NB4 (cell line): ENCODE data around the gene DNMT1.

Experiments
- DNase-seq: peaks from one replicate; pipeline ENCODE4 v3.0.0; 2010; ENCODE audit warnings: low read depth
- H3K4me3 ChIP-seq: one replicate; pipeline ENCODE4 v1.5.1; 2011; ENCODE audit warnings: mild to moderate bottlenecking, low read depth, low read length, moderate library complexity
- MYC ChIP-seq: IDR thresholded peaks from 2 replicates; pipeline ENCODE4 v1.6.1; 2011; ENCODE audit warnings: low read depth, low read length
- POLR2A ChIP-seq: IDR thresholded peaks from 2 replicates; pipeline ENCODE4 v1.6.1; 2011; ENCODE audit warnings: mild to moderate bottlenecking; ENCODE audit not compliant: insufficient read length; ENCODE audit errors: extremely low read depth
- TF ChIP-seq, protein P1 (sequence below): IDR thresholded peaks from 2 replicates; pipeline ENCODE4 v1.6.1; 2011; ENCODE audit warnings: low read depth, low read length
- TF ChIP-seq, protein P2 (sequence below): IDR thresholded peaks from one replicate; pipeline ENCODE4 v1.5.1; 2012; ENCODE audit warnings: low read depth, low read length

DNMT1 gene

DNA sequence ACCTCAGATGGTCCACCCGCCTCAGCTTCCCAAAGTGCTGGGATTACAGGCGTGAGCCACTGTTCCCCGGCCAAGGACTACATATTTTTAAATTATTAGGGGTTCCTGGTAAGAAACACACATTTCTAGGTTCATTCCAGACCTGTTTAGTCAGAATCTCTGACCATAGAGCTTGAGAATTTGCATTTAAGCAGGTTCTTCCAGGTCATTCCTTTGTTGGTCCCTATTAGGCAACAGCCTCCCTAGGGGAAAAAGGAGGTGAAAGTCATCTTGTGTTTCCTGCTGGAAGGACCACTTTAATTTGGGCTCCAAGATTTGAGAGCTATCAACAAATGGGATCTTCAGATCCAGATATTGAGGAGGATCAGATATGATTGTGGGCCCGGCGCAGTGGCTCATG lies 20.0 kb upstream of the DNMT1 start:
- no peak for DNase-seq
- no peak overlapping the region for H3K4me3 ChIP-seq
- no peak for TF ChIP-seq MYC
- TF ChIP-seq, protein P1, sequence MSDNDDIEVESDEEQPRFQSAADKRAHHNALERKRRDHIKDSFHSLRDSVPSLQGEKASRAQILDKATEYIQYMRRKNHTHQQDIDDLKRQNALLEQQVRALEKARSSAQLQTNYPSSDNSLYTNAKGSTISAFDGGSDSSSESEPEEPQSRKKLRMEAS: no peak
- TF ChIP-seq POLR2A: no peak
- TF ChIP-seq, protein P2, sequence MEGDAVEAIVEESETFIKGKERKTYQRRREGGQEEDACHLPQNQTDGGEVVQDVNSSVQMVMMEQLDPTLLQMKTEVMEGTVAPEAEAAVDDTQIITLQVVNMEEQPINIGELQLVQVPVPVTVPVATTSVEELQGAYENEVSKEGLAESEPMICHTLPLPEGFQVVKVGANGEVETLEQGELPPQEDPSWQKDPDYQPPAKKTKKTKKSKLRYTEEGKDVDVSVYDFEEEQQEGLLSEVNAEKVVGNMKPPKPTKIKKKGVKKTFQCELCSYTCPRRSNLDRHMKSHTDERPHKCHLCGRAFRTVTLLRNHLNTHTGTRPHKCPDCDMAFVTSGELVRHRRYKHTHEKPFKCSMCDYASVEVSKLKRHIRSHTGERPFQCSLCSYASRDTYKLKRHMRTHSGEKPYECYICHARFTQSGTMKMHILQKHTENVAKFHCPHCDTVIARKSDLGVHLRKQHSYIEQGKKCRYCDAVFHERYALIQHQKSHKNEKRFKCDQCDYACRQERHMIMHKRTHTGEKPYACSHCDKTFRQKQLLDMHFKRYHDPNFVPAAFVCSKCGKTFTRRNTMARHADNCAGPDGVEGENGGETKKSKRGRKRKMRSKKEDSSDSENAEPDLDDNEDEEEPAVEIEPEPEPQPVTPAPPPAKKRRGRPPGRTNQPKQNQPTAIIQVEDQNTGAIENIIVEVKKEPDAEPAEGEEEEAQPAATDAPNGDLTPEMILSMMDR: no peak

GRCh38 chr19:10211691-10212090 lies 16.9 kb upstream of the DNMT1 start:
- no peak overlapping the region for H3K4me3 ChIP-seq
- no peak for DNase-seq
- TF ChIP-seq, protein P1: no peak
- no peak for TF ChIP-seq MYC
- TF ChIP-seq, protein P2: no peak
- no peak for TF ChIP-seq POLR2A

DNA sequence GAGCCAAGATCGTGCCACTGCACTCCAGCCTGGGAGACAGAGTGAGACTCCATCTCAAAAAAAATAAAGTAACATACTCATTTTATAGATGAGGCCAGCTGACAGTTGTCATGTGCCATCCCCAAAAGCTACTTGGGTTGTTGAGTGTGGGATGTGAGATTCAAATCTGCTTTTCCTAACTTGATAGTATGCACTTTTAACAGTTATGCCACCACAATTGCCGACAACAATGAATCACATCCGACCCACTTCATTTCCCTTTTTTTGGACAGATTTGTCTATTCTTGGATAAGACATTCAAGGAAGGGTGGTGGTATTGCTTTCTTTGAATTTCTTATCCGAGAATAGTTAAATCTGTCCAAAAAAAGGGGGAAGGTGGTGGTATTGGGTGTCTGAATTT lies 16.3 kb upstream of the DNMT1 start:
- TF ChIP-seq MYC (no peak), POLR2A (no peak)
- TF ChIP-seq, protein P1: no peak
- TF ChIP-seq, protein P2: no peak
- peak; percentile 48 for DNase-seq
- H3K4me3 ChIP-seq: no peak overlapping the region

- peak; percentile 55 for DNase-seq
- no peak overlapping the region for H3K4me3 ChIP-seq
- TF ChIP-seq, protein P1: no peak
- TF ChIP-seq POLR2A: no peak
- TF ChIP-seq, protein P2: no peak
- TF ChIP-seq MYC: no peak
These were observed 14.6 kb upstream of the DNMT1 start for GRCh38 chr19:10209315-10209714.

GRCh38 chr19:10207026-10207425 lies 12.3 kb upstream of the DNMT1 start:
- H3K4me3 ChIP-seq: no peak overlapping the region
- DNase-seq: peak; percentile 58
- TF ChIP-seq, protein P2: peak; percentile 15
- TF ChIP-seq, protein P1: no peak
- TF ChIP-seq MYC: no peak

DNA sequence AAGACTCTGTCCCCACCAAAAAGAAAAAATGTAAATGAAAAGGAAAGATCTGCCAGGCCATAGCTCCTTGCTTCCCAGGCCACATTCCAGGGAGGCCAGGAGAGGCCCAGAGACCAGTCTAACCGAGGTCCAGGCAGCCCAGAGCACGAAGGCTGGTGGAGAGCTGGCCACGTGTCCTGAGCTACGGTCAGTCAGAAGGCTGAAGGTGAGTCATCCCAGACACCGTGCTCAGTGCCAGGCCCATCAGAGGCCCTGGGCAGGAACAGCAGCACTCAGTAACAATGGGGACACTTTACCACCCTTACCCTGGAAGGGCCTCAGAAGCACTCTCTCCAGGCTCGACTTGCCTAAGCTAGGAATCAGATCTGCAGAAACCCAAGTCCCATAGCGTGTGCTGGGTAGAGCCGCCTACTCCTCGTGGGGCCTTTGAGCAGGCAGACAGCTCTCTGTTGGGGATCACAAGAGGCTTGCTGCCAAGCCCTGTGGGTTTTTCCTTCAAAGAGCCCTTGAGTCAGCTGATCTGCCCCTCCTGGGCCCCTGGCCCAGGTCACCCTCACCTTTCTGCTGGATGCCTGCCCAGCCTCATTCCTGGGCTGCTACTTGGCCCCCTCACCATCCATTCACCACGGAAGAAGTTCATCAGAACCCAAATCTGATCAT lies 11.6 kb upstream of the DNMT1 start:
- H3K4me3 ChIP-seq: no peak overlapping the region
- no peak for DNase-seq
- no peak for TF ChIP-seq POLR2A
- no peak for TF ChIP-seq MYC
- TF ChIP-seq, protein P2: no peak
- TF ChIP-seq, protein P1: no peak
